Karpas-422 (cell line): Measurements from ENCODE around the gene STX18. TPM values are rescaled to one million over a fixed set of nuclear protein-coding genes. Genes with fewer than 3 reads are reported as not detected.

Experiments used
- DNase-seq: peaks from one replicate; pipeline ENCODE4 v3.0.0-alpha.2; 2015
- H2AFZ ChIP-seq: fragments of 200-600 bp; sonication (generic); 2 replicates; pipeline ENCODE4 v1.6.1; 2014; ENCODE audit warnings: antibody characterized with exemption, low read length, mixed read lengths
- H3K27ac ChIP-seq: fragments of 200-600 bp; sonication (generic); 2 replicates; pipeline ENCODE4 v1.5.1; 2014; ENCODE audit warnings: mild to moderate bottlenecking, low read length, moderate library complexity
- H3K27me3 ChIP-seq: fragments of 200-600 bp; sonication (generic); 2 replicates; pipeline ENCODE4 v1.6.1; 2014; ENCODE audit warnings: low read length, mixed read lengths
- H3K36me3 ChIP-seq: fragments of 200-600 bp; sonication (generic); 2 replicates; pipeline ENCODE4 v1.6.1; 2014; ENCODE audit warnings: low read length, mixed read lengths; ENCODE audit not compliant: insufficient read depth
- H3K4me1 ChIP-seq: fragments of 200-600 bp; sonication (generic); 2 replicates; pipeline ENCODE4 v1.6.1; 2014; ENCODE audit warnings: mild to moderate bottlenecking, low read length, mixed read lengths
- H3K4me2 ChIP-seq: fragments of 200-600 bp; sonication (generic); 2 replicates; pipeline ENCODE4 v1.6.1; 2014; ENCODE audit warnings: low read length, low read depth, mild to moderate bottlenecking; ENCODE audit not compliant: poor library complexity, severe bottlenecking
- H3K4me3 ChIP-seq: fragments of 200-600 bp; sonication (generic); 2 replicates; pipeline ENCODE4 v1.5.1; 2014; ENCODE audit warnings: mild to moderate bottlenecking, antibody characterized with exemption, low read length, mixed read lengths
- H3K79me2 ChIP-seq: fragments of 200-600 bp; sonication (generic); 2 replicates; pipeline ENCODE4 v1.6.1; 2014; ENCODE audit warnings: mild to moderate bottlenecking, low read length, mixed read lengths
- H3K9ac ChIP-seq: fragments of 200-600 bp; sonication (generic); 2 replicates; pipeline ENCODE4 v1.6.0; 2014; ENCODE audit warnings: low read length
- H3K9me2 ChIP-seq: fragments of 200-600 bp; sonication (generic), shearing (Covaris generic); replicated peaks from 2 replicates; pipeline ENCODE4 v1.6.0; 2014; ENCODE audit warnings: mild to moderate bottlenecking, low read length, moderate library complexity; ENCODE audit not compliant: insufficient read depth
- H3K9me3 ChIP-seq: fragments of 300-700, 200-600 bp; sonication (generic); 2 replicates; pipeline ENCODE4 v1.6.1; 2014; ENCODE audit warnings: low read length, mixed read lengths
- H4K20me1 ChIP-seq: fragments of 200-600 bp; sonication (generic); 2 replicates; pipeline ENCODE4 v1.6.1; 2014; ENCODE audit warnings: mild to moderate bottlenecking, antibody characterized with exemption, low read length, low read depth; ENCODE audit not compliant: insufficient read depth
- total RNA-seq: library from RNA; depleted of rRNA; stranded (reverse); fragments of >200 nt; shearing (Covaris generic); gene quantifications from 2 replicates; pipeline ENCODE4 v1.2.3, GENCODE V29; 2014; ENCODE audit warnings: low replicate concordance

The STX18 gene
- total RNA-seq, 1 experiment from 2014 or later: 17.9 TPM

DNA sequence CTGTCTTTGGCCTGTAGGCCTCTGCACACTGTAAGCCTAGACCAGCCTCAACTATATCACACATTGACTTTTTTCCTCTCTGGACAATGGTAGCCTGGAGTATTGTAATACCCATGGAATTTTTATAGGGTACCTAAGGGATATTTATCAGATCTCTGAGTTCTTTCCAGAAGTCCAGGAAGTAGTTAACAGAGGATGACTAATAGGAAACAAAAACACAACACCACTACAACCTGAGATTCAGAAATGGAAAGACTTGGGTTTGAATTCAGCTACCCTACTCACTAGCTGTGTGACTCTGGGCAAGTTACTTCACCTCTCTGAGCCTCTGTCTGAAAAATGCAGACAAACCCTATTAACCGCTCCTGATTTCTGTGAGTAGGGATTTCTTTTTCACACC is 7.7 kb upstream of the STX18 start:
- Histone ChIP-seq H3K27ac (no peak overlapping the region), H4K20me1 (no peaks in the 10 kb centered on the region), H3K9me3 (no peaks in the 10 kb centered on the region), H3K9ac (no peak overlapping the region), H3K79me2 (peaks cover 9% of the 10 kb centered on the region), H3K36me3 (peaks cover 33% of the 10 kb centered on the region), H3K27me3 (no peaks in the 10 kb centered on the region), H3K4me1 (peaks cover 6% of the 10 kb centered on the region; the same call in 1 of the 2 replicates), H3K4me3 (no peak overlapping the region), H3K9me2 (no peaks in the 10 kb centered on the region), H3K4me2 (no peak overlapping the region), H2AFZ (no peak overlapping the region)
- DNase-seq: no peak

DNA sequence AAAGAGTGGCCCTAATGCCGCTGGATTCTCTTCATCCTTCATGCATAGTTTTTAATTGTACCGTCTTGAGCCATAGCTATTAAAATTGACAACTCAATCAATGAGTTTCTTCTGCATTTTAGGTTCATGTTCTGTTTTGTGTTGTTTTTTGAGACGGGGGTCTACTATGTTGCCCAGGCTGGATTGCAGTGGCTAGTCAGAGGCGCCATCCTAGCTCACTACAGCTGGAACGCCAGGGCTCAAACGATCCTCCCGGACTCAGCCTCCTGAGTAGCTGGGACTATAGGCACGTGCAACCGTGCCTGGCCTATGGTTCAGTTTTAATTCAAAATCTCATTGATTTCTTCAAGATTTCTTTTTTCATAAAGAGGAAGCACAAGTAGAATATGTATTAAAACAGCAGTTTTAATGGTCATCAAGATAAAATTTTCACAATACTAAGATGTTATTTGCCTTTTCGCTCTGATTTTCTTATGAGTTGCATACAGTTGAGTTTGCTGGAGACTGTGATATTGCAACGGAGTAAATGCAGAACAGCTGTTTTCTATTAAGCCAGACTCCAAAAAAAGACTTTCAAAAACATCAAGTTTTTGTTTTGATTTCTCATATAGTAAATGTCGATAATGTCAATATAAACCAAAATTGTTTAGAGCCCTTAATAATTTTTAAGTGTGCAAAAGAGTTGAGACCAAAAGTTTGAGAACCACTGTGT is 1.1 kb upstream of the STX18 start:
- H3K9ac ChIP-seq: peak overlapping the region; percentile 98
- H3K9me3 ChIP-seq: no peaks in the 10 kb centered on the region
- peak; percentile 77 for DNase-seq
- peaks cover 10% of the 10 kb centered on the region; the same call in 1 of the 2 replicates for H3K36me3 ChIP-seq
- peak overlapping the region; percentile 84 for H3K4me3 ChIP-seq
- peak overlapping the region; percentile 71; the same call in 1 of the 2 replicates for H2AFZ ChIP-seq
- peak overlapping the region; percentile 47; the same call in 1 of the 2 replicates for H3K27ac ChIP-seq
- H3K27me3 ChIP-seq: no peaks in the 10 kb centered on the region
- no peaks in the 10 kb centered on the region for H3K9me2 ChIP-seq
- peaks cover 5% of the 10 kb centered on the region; the same call in 1 of the 2 replicates for H4K20me1 ChIP-seq
- peaks cover 73% of the 10 kb centered on the region for H3K79me2 ChIP-seq
- peaks cover 35% of the 10 kb centered on the region for H3K4me1 ChIP-seq
- peak overlapping the region; percentile 75 for H3K4me2 ChIP-seq

DNA sequence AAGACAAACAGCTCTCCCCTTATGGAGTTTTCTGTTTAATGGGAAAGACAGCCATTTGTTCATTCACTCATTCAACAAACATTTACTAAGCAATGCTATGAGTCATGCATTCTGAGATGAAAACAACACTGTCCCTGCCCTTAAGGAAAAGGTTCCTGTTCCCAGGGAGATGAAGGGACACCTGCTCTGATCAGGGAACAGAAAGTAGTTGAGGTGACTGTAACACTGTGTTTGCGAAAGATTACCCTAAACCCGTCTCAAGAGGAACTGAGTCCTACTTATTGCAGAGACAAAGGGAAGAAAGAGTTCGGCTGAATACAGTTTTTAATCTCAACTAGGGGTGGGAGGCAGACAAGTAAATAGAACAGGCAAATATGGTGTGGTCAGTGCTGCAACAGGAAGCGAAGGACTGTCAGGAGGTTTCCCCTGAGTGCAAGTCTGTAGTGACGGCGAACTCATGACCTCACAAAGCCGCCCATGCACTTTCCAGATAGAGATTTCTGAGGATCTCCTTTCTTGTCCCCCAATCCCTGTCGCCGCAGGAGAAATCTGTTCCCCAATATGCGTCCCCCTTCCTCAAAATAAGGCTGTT is 712 bp downstream of the STX18 start:
- Histone ChIP-seq H3K4me2 (peak overlapping the region; percentile 75), H3K79me2 (peaks cover 91% of the 10 kb centered on the region), H4K20me1 (peaks cover 5% of the 10 kb centered on the region), H3K9ac (peak overlapping the region; percentile 98), H3K36me3 (peaks cover 6% of the 10 kb centered on the region; the same call in 1 of the 2 replicates), H2AFZ (peak overlapping the region; percentile 25; the same call in 1 of the 2 replicates), H3K9me2 (no peaks in the 10 kb centered on the region), H3K27ac (peak overlapping the region; percentile 7; the same call in 1 of the 2 replicates), H3K27me3 (no peaks in the 10 kb centered on the region), H3K4me3 (peak overlapping the region; percentile 84), H3K9me3 (no peaks in the 10 kb centered on the region), H3K4me1 (peaks cover 35% of the 10 kb centered on the region)
- peak; percentile 74 for DNase-seq

DNA sequence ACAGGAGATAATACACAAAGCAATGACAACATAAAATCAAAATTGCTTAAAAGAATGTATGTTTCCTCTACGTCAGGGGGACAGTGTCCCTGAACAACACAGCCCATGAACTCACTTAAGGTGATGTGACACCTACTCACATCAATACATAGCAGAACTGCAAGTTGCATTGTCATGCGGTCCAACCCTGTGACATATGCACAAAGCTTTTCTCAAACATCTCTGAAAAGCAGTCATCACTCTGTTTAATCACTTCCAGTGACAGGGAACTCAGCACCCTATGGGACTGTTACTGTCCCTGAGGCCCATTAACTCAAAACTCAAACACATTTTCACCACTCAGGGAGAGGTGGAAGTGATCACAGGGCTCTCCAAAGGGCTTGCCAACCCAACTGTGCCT is 2.4 kb downstream of the STX18 start:
- H3K27me3 ChIP-seq: no peaks in the 10 kb centered on the region
- DNase-seq: no peak
- H3K4me1 ChIP-seq: peaks cover 35% of the 10 kb centered on the region
- no peaks in the 10 kb centered on the region for H3K9me2 ChIP-seq
- H3K36me3 ChIP-seq: no peaks in the 10 kb centered on the region; the same call in 1 of the 2 replicates
- H3K4me3 ChIP-seq: peak overlapping the region; percentile 84; the same call in 1 of the 2 replicates
- H4K20me1 ChIP-seq: peaks cover 5% of the 10 kb centered on the region
- H3K79me2 ChIP-seq: peaks cover 98% of the 10 kb centered on the region
- H2AFZ ChIP-seq: no peak overlapping the region
- no peak overlapping the region for H3K9ac ChIP-seq
- H3K9me3 ChIP-seq: no peaks in the 10 kb centered on the region
- H3K4me2 ChIP-seq: peak overlapping the region; percentile 75
- no peak overlapping the region for H3K27ac ChIP-seq

DNA sequence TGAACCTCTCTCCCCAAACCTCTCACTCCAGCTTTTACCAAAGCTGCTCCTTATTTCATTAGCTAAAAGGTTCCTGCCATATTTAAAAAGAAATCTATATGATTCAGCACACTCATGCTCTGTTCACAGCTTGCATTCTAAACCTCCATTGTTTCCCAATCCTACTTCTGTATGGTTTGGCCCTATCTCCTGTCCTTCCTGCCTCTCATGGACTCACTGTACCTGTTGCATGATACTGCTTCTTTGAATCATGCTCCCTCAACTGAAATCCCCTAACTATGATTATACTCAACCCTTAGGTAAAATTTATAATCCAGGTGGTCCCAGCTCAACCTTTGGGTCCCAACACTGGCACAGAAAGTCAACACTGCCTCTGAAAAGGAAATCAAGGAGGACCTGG is 6.3 kb downstream of the STX18 start:
- H4K20me1 ChIP-seq: peaks cover 5% of the 10 kb centered on the region
- no peak overlapping the region for H3K4me3 ChIP-seq
- H3K9me2 ChIP-seq: no peaks in the 10 kb centered on the region
- no peak overlapping the region for H3K9ac ChIP-seq
- no peaks in the 10 kb centered on the region for H3K27me3 ChIP-seq
- H3K79me2 ChIP-seq: peaks cover 100% of the 10 kb centered on the region
- H3K36me3 ChIP-seq: no peaks in the 10 kb centered on the region
- no peaks in the 10 kb centered on the region for H3K9me3 ChIP-seq
- H3K27ac ChIP-seq: no peak overlapping the region
- H3K4me2 ChIP-seq: no peak overlapping the region
- peaks cover 17% of the 10 kb centered on the region for H3K4me1 ChIP-seq
- no peak overlapping the region for H2AFZ ChIP-seq
- no peak for DNase-seq

DNA sequence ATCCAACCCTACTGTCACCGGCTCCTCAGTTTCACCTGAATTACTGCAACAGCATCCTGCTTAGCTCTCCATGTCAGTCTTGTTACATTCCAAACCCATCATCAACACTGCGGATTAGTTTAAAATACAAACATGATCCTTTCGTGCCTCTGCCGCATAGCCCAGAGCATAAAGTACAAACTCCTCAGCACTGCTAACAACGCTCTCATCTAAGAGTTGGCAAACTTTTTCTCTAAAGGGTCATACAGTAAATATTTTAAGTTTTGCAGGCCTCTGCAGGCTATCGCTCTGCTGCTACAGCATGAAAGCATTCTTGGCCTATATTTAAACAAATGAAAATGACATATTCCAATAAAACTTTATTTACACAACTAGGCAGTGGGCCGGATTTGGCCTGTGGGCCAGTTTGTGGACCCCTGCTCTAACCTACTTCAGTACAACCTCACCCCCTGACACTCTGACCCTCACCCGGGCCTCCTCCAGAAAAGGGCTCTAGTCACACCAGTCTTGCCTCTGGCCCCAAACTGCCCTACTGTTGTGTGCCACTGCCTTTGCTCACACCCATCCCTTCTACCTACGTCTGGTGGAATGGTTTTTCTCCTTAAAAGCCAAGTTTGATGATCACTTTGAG is 7.2 kb downstream of the STX18 start:
- H3K4me1 ChIP-seq: peaks cover 7% of the 10 kb centered on the region
- no peaks in the 10 kb centered on the region for H3K9me2 ChIP-seq
- H4K20me1 ChIP-seq: peaks cover under 1% of the 10 kb centered on the region
- H3K36me3 ChIP-seq: no peaks in the 10 kb centered on the region
- H3K9me3 ChIP-seq: no peaks in the 10 kb centered on the region
- no peak overlapping the region for H3K4me2 ChIP-seq
- no peak overlapping the region for H3K9ac ChIP-seq
- peaks cover 98% of the 10 kb centered on the region for H3K79me2 ChIP-seq
- no peak overlapping the region for H2AFZ ChIP-seq
- no peak overlapping the region for H3K4me3 ChIP-seq
- no peaks in the 10 kb centered on the region for H3K27me3 ChIP-seq
- no peak overlapping the region for H3K27ac ChIP-seq
- DNase-seq: no peak

DNA sequence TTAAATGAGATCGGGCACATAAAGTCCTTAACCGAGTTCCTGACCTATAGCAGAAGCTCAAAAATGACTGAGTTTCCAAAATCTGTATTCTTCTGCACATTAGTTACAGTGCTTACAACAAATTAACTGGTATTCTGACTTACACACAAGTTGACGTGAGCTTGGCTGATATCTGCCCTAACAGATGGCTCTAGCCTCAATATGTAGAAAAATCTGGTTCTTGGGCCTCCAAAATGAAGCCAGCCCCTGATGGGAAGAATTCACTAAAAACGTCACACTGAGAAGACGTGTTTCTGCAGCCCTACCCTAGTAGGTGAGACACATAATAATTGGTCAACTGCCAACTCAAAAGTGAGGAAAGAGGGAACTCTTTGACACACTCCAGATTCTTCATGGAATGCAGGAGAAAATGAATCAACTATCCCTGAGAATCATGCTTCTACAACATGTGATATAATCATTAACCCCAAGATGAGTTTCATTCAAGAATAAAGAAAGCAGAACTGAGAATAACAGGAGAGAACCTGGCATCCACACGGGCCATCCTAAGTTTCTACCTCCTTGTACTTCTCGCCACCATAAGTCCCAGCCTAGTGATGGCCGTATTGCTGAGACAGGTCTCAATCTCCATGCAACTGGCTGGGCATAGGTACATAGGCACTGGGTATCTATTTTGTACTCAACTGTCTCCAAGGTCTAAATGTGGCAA is 8.2 kb downstream of the STX18 start:
- no peak overlapping the region for H3K9ac ChIP-seq
- no peaks in the 10 kb centered on the region; the same call in none of the 2 replicates for H4K20me1 ChIP-seq
- H3K27me3 ChIP-seq: no peaks in the 10 kb centered on the region
- H3K4me3 ChIP-seq: no peak overlapping the region
- no peak overlapping the region for H3K4me2 ChIP-seq
- no peaks in the 10 kb centered on the region for H3K9me2 ChIP-seq
- H3K79me2 ChIP-seq: peaks cover 96% of the 10 kb centered on the region
- H3K27ac ChIP-seq: no peak overlapping the region
- H3K36me3 ChIP-seq: no peaks in the 10 kb centered on the region
- DNase-seq: no peak
- H2AFZ ChIP-seq: no peak overlapping the region
- no peaks in the 10 kb centered on the region for H3K9me3 ChIP-seq
- H3K4me1 ChIP-seq: no peaks in the 10 kb centered on the region
